ENCODE measurements around the gene ATCAY.
"Not testable (repeated sequence)": the region's sequence is repeated elsewhere in the genome, so short reads cannot be mapped to it uniquely, and the experiment has no call there.

The ATCAY gene

GRCh38 chr19:3944018-3944721 lies 63.7 kb downstream of the ATCAY start:
- no peak for FAIRE-seq
- DNase-seq (ENCODE audit: insufficient read length, low spot score): no peak

GRCh38 chr19:3945838-3946237 lies 65.4 kb downstream of the ATCAY start:
- FAIRE-seq (no peak), DNase-seq (ENCODE audit: insufficient read length, low spot score) (no peak)

- FAIRE-seq; DNase-seq (ENCODE audit: insufficient read length, low spot score): not testable (repeated sequence)
These were observed 66.9 kb downstream of the ATCAY start for GRCh38 chr19:3947316-3947933.

GRCh38 chr19:3949294-3949693 lies 68.8 kb downstream of the ATCAY start:
- FAIRE-seq (no peak), DNase-seq (ENCODE audit: insufficient read length, low spot score) (no peak)

GRCh38 chr19:3949997-3950859 lies 69.7 kb downstream of the ATCAY start:
- no peak for DNase-seq (ENCODE audit: insufficient read length, low spot score)
- FAIRE-seq: no peak

GRCh38 chr19:3950871-3951861 lies 70.7 kb downstream of the ATCAY start:
- no peak for FAIRE-seq

GRCh38 chr19:3952755-3953276 lies 72.3 kb downstream of the ATCAY start:
- FAIRE-seq; DNase-seq (ENCODE audit: insufficient read length, low spot score): not testable (repeated sequence)

More at GRCh38 chr19:3950871-3951861, 70.7 kb downstream of the ATCAY start:
- DNase-seq (ENCODE audit: insufficient read length, low spot score): no peak

GRCh38 chr19:3954107-3954506 lies 73.6 kb downstream of the ATCAY start:
- FAIRE-seq (no peak), DNase-seq (ENCODE audit: insufficient read length, low spot score) (no peak)

GRCh38 chr19:3955276-3955675 lies 74.8 kb downstream of the ATCAY start:
- not testable (repeated sequence) for DNase-seq (ENCODE audit: insufficient read length, low spot score); FAIRE-seq

GRCh38 chr19:3955688-3956087 lies 75.2 kb downstream of the ATCAY start:
- FAIRE-seq: no peak
- DNase-seq (ENCODE audit: insufficient read length, low spot score): no peak

- DNase-seq (ENCODE audit: insufficient read length, low spot score) (no peak), FAIRE-seq (no peak)
These were observed 78.6 kb downstream of the ATCAY start for GRCh38 chr19:3958836-3959765.

- FAIRE-seq: no peak
These were observed 79.3 kb downstream of the ATCAY start for GRCh38 chr19:3959766-3960131.

GRCh38 chr19:3961007-3961406 lies 80.5 kb downstream of the ATCAY start:
- no peak for DNase-seq (ENCODE audit: insufficient read length, low spot score)
- no peak for FAIRE-seq

More at GRCh38 chr19:3959766-3960131, 79.3 kb downstream of the ATCAY start:
- no peak for DNase-seq (ENCODE audit: insufficient read length, low spot score)

GRCh38 chr19:3963458-3964255 lies 83.2 kb downstream of the ATCAY start:
- FAIRE-seq: no peak
- DNase-seq (ENCODE audit: insufficient read length, low spot score): no peak

- no peak for DNase-seq (ENCODE audit: insufficient read length, low spot score)
- FAIRE-seq: no peak
These were observed 84.0 kb downstream of the ATCAY start for GRCh38 chr19:3964256-3965194.

- FAIRE-seq (no peak), DNase-seq (ENCODE audit: insufficient read length, low spot score) (no peak)
These were observed 85.8 kb downstream of the ATCAY start for GRCh38 chr19:3966051-3967017.

Measured in GM19239 (cell line).